GM23248 (cell line): ENCODE measurements around the gene ITGA11. TPM values are rescaled to one million over a fixed set of nuclear protein-coding genes. Genes with fewer than 3 reads are reported as not detected.

Experiments
- DNase-seq: peaks from one replicate; pipeline ENCODE4 v3.0.0-alpha.2; 2015
- H2AFZ ChIP-seq: fragments of 200-600 bp; sonication (generic); 2 replicates; pipeline ENCODE4 v1.6.1; 2016; ENCODE audit warnings: antibody characterized with exemption
- H3F3A ChIP-seq: fragments of 200-600 bp; sonication (generic); 2 replicates; pipeline ENCODE4 v1.6.1; 2016; ENCODE audit warnings: mild to moderate bottlenecking, antibody characterized with exemption, mixed run types; ENCODE audit not compliant: insufficient read depth
- H3K27ac ChIP-seq: fragments of 200-600 bp; sonication (generic); 2 replicates; pipeline ENCODE4 v1.5.1; 2016; ENCODE audit warnings: mild to moderate bottlenecking
- H3K27me3 ChIP-seq: fragments of 200-600 bp; sonication (generic); replicated peaks from 2 replicates; pipeline ENCODE4 v1.6.1; 2016; ENCODE audit warnings: mild to moderate bottlenecking; ENCODE audit not compliant: insufficient read depth
- H3K36me3 ChIP-seq: fragments of 200-600 bp; sonication (generic); 2 replicates; pipeline ENCODE4 v1.6.1; 2016; ENCODE audit warnings: low read depth, mild to moderate bottlenecking
- H3K4me1 ChIP-seq: fragments of 200-600 bp; sonication (generic); 2 replicates; pipeline ENCODE4 v1.6.1; 2016; ENCODE audit warnings: mild to moderate bottlenecking; ENCODE audit not compliant: insufficient read depth
- H3K4me2 ChIP-seq: fragments of 200-600 bp; sonication (generic); one replicate; pipeline ENCODE4 v1.6.1; 2016; ENCODE audit warnings: mild to moderate bottlenecking; ENCODE audit not compliant: unreplicated experiment
- H3K4me3 ChIP-seq: fragments of 200-600 bp; sonication (generic); 2 replicates; pipeline ENCODE4 v1.5.1; 2016; ENCODE audit warnings: mild to moderate bottlenecking
- H3K79me2 ChIP-seq: fragments of 200-600 bp; sonication (generic); 2 replicates; pipeline ENCODE4 v1.6.1; 2016; ENCODE audit warnings: mild to moderate bottlenecking; ENCODE audit not compliant: insufficient read depth
- H3K9ac ChIP-seq: fragments of 200-600 bp; sonication (generic); 2 replicates; pipeline ENCODE4 v1.6.1; 2016; ENCODE audit warnings: mild to moderate bottlenecking
- H3K9me2 ChIP-seq: fragments of 200-600 bp; sonication (generic); 2 replicates; pipeline ENCODE4 v1.6.1; 2016; ENCODE audit warnings: mixed run types, mild to moderate bottlenecking, moderate library complexity; ENCODE audit not compliant: insufficient read depth
- H3K9me3 ChIP-seq: fragments of 200-600 bp; sonication (generic); one replicate; pipeline ENCODE4 v1.6.1; 2017; ENCODE audit warnings: low read depth
- H4K20me1 ChIP-seq: fragments of 200-600 bp; sonication (generic); 2 replicates; pipeline ENCODE4 v1.6.0; 2016; ENCODE audit not compliant: insufficient read depth
- EZH2 ChIP-seq: fragments of 200-600 bp; sonication (generic); IDR thresholded peaks from 2 replicates; pipeline ENCODE4 v1.6.1; 2018; ENCODE audit warnings: antibody characterized with exemption, mild to moderate bottlenecking; ENCODE audit not compliant: insufficient read depth, poor library complexity, severe bottlenecking
- EZH2phosphoT487 ChIP-seq: fragments of 200-600 bp; sonication (generic); IDR thresholded peaks from 2 replicates; pipeline ENCODE4 v1.6.1; 2018; ENCODE audit warnings: antibody characterized with exemption, moderate library complexity, mild to moderate bottlenecking, low read depth; ENCODE audit not compliant: insufficient read depth
- WGBS, 2 experiments: methylation state at CpG; one replicate each; pipeline ENCODE4 v1.1.6; 2015 to 2017; ENCODE audit warnings: low lambda C conversion rate in 2 of 2, low coverage in 1 of 2; ENCODE audit errors: missing lambda C conversion rate in 2 of 2; 5-methylcytosine and 5-hydroxymethylcytosine counted together
- in situ Hi-C: fragments of 300-500 bp; cut with MboI; formaldehyde crosslinking; loops from 2 replicates; pipeline ENCODE4 v1.15.0; 2020
- polyA plus RNA-seq: library from polyadenylated mRNA; unstranded; fragments of >200 nt; fragmentation: Nextera tagmentation; extraction: Ambion mirVana; gene quantifications from 2 replicates; pipeline ENCODE4 v1.2.1, GENCODE V29; 2016
- total RNA-seq: library from RNA; depleted of rRNA; stranded (reverse); fragments of >200 nt; shearing (Covaris generic); gene quantifications from 2 replicates; pipeline ENCODE4 v1.2.3, GENCODE V29; 2014

Gene ITGA11
- total and polyA plus RNA-seq, 2 experiments from 2014 or later: 312 to 352 TPM

DNA sequence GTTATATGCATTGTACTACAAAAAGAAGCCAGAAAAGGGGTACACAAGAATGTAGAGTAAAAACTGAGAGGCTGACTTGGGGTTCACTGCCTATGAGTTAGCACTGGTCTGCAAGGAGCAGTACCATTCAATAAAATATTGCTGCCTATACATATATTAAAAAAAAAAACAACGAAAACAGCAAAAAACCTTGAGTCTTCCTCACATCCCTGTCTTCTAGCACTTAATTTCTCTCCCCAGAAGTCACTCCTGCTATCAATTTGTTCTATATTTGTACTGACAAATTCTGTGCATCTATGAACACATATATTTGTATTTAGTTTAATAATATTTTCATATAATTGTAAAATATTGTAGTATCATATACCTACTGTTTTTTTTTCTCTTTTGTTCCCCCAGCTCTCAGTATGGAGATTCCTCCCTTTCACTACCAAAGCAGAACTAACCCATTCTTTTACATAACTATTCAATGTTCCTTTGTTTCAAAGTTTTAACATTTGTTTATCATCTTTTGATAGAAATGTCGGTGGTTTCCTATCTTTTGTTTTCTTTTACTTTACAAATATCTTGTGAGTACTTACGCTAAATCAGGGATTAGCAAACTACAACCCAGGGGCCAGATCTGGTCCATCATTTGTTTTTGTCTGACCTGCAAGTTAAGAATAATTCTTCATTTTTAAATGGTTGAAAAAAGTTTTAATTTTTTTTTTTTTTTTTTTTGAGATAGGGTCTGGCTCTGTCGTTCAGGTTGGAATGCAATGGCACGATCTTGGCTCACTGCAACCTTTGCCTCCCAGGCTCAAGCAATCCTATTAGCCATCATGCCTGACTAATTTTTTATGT is 169.2 kb downstream of the ITGA11 start:
- in situ Hi-C loops: no loop called here
- Histone ChIP-seq H2AFZ (no peak overlapping the region), H3K4me3 (no peak overlapping the region), H3K27ac (no peak overlapping the region), H3F3A (peaks cover 10% of the 10 kb centered on the region), H3K4me2 (no peak overlapping the region), H3K9me2 (no peaks in the 10 kb centered on the region), H3K4me1 (peaks cover 10% of the 10 kb centered on the region), H3K36me3 (no peaks in the 10 kb centered on the region), H3K79me2 (no peaks in the 10 kb centered on the region), H3K9me3 (no peaks in the 10 kb centered on the region), H3K27me3 (no peaks in the 10 kb centered on the region), H4K20me1 (no peaks in the 10 kb centered on the region), H3K9ac (no peak overlapping the region)
- DNase-seq: no peak
- TF ChIP-seq EZH2phosphoT487: no peak
- TF ChIP-seq EZH2: no peak
- WGBS, 2 experiments: 53 to 58% methylated on average over 5 of the region's 5 CpGs

DNA sequence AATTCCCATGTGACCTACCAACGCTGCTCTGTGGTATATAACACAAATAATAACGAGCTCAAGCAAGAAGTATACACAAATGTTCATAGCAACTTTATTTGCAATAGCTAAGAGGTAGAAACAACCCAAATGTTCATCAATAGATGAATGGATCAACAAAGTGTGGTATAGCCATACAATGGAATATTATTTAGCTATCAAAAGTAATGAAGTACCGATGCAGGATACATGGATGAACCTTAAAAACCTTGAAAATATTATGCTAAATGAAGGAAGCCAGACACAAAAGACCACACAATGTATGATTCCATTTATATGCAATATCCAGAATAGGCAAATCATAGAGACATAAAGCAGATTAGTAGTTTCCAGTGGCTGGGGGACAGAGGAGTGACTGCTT is 170.0 kb downstream of the ITGA11 start:
- TF ChIP-seq EZH2 (no peak), EZH2phosphoT487 (no peak)
- Histone ChIP-seq H3K4me3 (no peak overlapping the region), H3K4me1 (peaks cover 13% of the 10 kb centered on the region), H3K9me2 (no peaks in the 10 kb centered on the region), H3K9me3 (no peaks in the 10 kb centered on the region), H3F3A (peaks cover 10% of the 10 kb centered on the region), H3K27me3 (no peaks in the 10 kb centered on the region), H3K27ac (no peak overlapping the region), H3K4me2 (no peak overlapping the region), H3K9ac (no peak overlapping the region), H2AFZ (no peak overlapping the region), H3K36me3 (no peaks in the 10 kb centered on the region), H4K20me1 (no peaks in the 10 kb centered on the region), H3K79me2 (no peaks in the 10 kb centered on the region)
- no peak for DNase-seq
- in situ Hi-C loops: no loop called here
- WGBS, 2 experiments: 97 to 98% methylated on average over 3 of the region's 3 CpGs

DNA sequence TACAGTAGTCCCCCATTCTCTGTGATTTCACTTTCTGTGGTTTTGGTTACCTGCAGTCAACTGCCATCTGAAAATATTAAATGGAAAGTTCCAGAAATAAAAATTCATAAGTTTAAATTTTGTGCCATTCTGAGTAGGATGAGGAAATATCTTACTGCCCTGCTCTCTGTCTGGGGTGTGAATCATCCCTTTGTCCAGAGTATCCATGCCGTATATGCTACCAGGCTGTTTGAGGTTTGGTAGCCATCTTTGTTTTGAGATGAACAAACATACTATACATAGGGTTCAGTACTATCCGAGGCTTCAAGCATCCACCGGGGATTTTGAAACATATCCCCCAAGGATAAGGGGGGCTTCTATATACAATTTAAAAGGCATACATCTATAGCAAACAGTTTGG is 170.7 kb downstream of the ITGA11 start:
- H3K79me2 ChIP-seq: no peaks in the 10 kb centered on the region
- H3K27me3 ChIP-seq: no peaks in the 10 kb centered on the region
- TF ChIP-seq EZH2: no peak
- TF ChIP-seq EZH2phosphoT487: no peak
- no peak overlapping the region for H3K4me2 ChIP-seq
- in situ Hi-C loops: no loop called here
- H3K4me3 ChIP-seq: no peak overlapping the region
- H3K9me3 ChIP-seq: no peaks in the 10 kb centered on the region
- H2AFZ ChIP-seq: no peak overlapping the region
- 91 to 93% methylated on average over 3 of the region's 3 CpGs for WGBS, 2 experiments
- DNase-seq: peak; percentile 6
- no peaks in the 10 kb centered on the region for H4K20me1 ChIP-seq
- no peak overlapping the region for H3K27ac ChIP-seq
- H3K9ac ChIP-seq: no peak overlapping the region
- H3K9me2 ChIP-seq: no peaks in the 10 kb centered on the region
- H3K4me1 ChIP-seq: peaks cover 17% of the 10 kb centered on the region
- no peaks in the 10 kb centered on the region for H3K36me3 ChIP-seq
- H3F3A ChIP-seq: peaks cover 10% of the 10 kb centered on the region

DNA sequence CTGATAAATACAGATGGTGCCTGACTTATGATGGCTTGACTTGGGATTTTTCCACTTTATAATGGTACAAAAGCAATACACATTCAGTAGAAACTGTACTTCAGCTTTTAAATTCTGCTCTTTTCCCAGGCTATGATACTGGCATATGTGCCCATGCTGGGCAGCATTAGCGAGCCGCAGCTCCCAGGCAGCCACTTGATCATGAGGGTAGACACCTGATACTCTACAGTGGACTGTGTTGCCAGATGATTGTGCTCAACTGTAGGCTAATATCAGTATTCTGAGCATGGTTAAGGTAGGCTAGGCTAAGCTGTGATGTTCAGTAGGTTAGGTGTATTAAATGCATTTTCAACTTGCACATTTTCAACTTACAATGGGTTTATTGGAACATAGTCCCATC is 172.1 kb downstream of the ITGA11 start:
- Histone ChIP-seq H3K4me2 (no peak overlapping the region), H2AFZ (no peak overlapping the region), H3K4me3 (no peak overlapping the region), H4K20me1 (no peaks in the 10 kb centered on the region), H3K27ac (no peak overlapping the region), H3K9me2 (no peaks in the 10 kb centered on the region), H3K27me3 (no peaks in the 10 kb centered on the region), H3K36me3 (no peaks in the 10 kb centered on the region), H3K9me3 (no peaks in the 10 kb centered on the region), H3K9ac (no peak overlapping the region), H3K79me2 (no peaks in the 10 kb centered on the region), H3K4me1 (peaks cover 17% of the 10 kb centered on the region), H3F3A (peaks cover 10% of the 10 kb centered on the region)
- DNase-seq: no peak
- 93 to 96% methylated on average over 2 of the region's 2 CpGs for WGBS, 2 experiments
- TF ChIP-seq EZH2phosphoT487 (no peak), EZH2 (no peak)
- in situ Hi-C loops: no loop called here
